CD4-positive, alpha-beta T cell treated with Interferon gamma for 1 hour (primary cell): ENCODE results near the gene METTL26.
"Not testable (repeated sequence)": the region's sequence is repeated elsewhere in the genome, so short reads cannot be mapped to it uniquely, and the experiment has no call there.

Experiments
- DNase-seq: peaks from one replicate; pipeline ENCODE4 v3.0.0-alpha.2; 2020

The METTL26 gene

GRCh38 chr16:624526-625070, 11.5 kb downstream of the METTL26 start:
- no peak for DNase-seq

DNA sequence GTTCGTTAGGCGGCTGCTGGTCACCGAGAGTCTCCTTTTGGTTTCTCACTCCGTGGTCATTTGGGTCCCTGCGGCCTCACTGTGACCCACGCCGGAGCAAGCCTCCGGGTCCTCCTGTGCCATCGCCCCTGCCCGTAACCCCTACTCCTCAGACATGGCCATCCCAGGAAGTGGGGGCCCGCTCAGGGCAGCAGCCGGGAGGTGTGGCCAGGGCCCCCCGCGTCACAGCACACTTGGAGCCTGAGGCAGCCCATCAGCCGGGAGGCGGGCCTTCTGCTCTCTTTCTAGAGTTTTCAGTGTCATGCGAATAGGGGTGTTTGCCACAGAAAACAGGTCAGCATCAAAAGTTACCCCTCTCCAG, 13.2 kb downstream of the METTL26 start:
- DNase-seq = no peak

- no peak for DNase-seq
Observed at GRCh38 chr16:621526-622105, 14.5 kb downstream of the METTL26 start.

DNA sequence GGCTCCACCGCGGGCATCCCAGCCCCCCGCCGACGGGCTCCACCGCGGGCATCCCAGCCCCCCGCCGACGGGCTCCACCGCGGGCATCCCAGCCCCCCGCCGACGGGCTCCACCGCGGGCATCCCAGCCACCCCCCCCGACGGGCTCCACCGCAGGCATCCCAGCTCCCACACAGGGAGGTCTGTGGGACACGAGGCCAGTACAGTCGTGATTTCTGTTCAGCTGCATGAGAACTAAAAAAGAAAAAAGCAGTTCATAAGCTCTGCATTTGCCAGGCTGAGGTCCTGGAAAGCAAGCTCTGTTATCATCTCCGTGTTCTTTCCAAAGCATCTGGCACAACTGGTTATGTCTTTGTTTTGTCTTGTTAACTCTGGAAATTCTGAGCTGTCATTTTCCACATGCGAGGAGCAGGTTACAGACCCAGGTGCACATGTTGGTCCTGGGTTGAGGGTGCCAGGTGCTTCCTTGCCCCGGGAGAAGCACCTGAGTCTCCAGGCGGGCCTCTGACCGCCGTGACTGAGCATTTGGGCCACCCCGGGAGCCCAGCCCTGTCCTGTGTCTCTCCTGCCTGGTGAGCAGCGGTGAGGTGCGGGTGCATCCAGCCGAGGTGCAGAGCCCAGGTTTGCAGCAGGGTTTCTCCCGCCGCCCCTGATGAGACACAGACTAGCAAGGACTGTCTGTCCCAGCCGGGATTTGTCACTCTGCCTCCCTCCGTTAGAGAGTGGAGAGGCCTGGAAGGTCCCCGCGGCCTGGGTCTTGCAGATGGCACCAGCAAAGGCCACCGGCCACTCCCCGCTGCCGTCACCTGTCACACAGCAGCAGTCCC, 15.2 kb downstream of the METTL26 start:
- no peak for DNase-seq

DNA sequence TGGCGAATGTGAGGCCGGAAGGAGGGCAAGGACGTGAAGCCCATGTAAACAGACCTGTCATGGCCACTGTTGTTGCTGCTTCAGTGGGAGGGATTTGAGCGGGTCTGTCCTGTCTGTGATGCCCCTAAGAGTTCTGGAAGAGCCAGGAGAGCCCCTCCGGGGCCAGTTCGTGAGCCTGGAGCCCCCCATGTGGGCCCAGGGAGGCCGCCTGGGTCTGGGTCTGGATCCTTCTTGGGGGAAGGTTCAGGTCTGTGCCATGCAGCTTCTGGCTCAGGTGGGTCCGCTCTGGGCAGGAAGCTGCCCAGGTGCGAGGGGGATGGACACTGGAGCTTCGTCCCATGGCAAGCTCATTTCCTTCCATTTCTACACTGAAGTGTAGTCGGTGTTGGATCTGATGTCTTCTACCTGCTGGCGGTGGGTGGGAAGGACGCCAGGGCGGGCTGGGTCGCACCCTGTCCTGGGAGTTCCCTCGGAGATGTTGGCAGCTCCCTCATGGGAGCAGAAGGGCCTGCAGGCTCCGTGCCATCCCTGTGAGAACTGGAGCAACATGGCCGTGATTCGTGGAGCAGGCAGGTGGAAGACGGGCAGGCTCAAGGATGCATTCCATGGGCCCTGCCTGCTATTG, 16.5 kb downstream of the METTL26 start:
- DNase-seq = no peak

GRCh38 chr16:617855-618254, 18.2 kb downstream of the METTL26 start:
- no peak for DNase-seq

DNA sequence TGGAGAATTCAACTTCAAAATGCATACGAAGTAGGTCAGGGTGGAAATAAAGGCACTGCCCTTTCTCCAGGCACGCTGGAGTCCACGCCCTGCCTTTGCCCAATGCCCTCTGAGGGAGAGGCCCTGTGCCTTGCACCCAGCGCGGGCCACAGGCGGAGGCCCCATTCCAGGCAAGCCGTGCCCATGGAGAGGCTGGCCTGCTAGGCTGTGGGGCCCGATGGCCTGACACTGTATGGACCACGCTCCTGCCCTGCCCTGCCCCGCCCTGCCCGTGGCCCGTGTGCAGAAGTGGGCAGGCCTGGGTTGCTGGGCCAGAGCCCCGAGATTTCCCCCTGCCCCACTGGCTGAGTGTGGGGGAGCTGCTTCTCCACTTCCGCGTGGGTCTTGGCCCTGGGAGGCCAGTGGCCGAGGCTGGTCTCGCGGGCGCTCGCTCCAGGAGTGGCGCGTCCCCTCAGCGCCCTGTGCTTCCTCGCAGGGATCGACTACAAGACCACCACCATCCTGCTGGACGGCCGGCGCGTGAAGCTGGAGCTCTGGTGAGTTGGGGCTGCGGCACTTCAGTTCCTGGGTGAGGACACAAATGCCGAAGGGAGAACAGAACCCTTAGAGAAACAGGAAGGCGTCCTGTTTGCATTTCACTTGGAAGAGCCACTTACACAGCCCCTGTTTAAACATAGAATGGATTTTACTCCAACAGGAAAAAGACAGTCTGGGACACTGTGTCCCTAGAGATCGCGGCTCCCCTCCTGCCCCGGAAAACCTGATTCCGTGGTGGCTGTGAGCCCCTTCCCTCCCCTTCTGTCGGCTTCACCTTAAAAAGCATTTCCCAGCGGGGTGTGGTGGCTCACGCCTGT, 19.1 kb downstream of the METTL26 start:
- no peak for DNase-seq

DNA sequence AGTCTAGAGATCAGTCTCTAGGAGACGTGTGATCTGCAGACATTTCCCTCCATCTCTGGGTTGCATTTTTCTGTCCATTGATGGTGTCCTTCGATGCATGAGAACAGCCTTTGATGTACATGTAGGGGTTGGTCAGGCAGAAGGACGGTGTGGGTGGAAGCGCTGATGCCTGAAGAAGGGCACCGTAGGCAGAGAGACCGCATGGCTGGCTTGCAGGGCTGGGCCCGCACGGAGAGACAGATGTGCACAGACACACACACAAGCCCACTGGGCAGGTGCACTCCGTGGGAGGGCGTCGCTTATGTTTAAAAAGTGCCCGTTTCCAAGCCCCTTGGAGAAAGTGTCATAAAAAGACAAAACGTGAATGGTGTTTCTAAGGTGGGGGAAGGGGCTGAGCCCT, 21.0 kb downstream of the METTL26 start:
- DNase-seq = no peak

DNA sequence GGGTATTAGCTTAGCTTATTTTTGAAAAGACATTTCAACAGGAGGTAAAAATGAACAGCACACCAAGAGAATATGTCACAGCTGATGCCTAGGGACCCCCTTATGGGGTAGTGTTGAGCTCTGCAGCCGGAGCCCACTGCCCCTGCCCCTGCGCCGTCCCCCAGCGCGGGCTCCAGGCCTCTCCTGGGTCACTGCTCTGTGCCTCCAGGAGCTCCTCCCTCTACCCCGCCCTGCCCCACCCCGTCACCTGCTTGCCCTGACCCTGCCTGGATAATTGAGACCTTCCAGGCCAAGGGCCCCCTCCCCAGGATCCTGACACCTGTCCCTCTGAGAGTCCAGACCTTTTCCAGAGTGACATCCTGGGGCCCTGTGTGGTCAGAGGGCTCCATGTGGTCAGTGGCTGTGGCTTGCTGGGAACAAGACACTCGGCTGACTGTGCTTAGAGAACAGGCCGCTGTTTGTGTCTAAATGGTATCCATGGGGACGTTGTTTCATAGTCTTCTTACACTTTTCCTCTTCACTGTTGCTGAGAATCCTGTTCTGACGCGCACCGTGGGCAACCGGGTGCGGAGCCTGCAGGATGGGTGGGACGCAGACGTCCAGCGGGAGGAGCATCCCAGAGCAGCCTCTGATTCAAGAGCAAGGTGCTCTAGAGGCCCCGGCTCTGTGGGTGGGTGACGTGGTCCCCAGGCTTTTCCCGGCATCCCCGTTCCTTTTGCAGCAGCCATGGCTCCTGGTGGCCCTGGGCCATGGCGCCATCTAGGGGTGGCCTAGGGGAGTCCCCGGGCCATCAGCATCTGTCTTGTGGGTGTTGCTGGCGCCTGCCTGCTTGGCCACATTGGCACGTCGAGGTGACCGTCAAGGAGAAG, 25.4 kb downstream of the METTL26 start:
- peak; percentile 38 for DNase-seq

DNA sequence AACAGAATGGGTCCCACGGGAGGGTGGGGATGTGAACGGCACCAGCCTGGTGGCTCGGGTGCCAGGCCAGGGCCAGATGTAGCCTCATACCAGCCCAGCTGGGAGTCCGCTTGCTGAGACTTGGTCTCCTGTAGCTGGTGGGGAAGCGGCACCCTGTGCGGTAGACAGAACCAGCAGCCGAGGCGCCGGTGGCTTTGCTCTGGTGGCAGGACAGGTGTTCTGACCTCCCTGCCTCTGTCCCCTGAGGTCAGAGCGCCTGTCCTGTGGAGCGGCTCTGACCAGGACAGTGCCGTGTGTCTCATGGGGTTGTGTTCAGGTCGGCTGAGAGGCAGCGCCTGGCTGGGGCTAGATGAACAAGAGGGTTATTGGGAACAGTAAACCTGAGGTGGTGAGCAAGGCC, 26.1 kb downstream of the METTL26 start:
- DNase-seq = no peak

- no peak for DNase-seq
Observed at GRCh38 chr16:609316-609715, 26.8 kb downstream of the METTL26 start.

- DNase-seq = no peak
Observed at GRCh38 chr16:608019-608418, 28.1 kb downstream of the METTL26 start.

- DNase-seq = no peak
Observed at GRCh38 chr16:606656-607307, 29.3 kb downstream of the METTL26 start.

- no peak for DNase-seq
Observed at GRCh38 chr16:603933-604332, 32.2 kb downstream of the METTL26 start.

DNA sequence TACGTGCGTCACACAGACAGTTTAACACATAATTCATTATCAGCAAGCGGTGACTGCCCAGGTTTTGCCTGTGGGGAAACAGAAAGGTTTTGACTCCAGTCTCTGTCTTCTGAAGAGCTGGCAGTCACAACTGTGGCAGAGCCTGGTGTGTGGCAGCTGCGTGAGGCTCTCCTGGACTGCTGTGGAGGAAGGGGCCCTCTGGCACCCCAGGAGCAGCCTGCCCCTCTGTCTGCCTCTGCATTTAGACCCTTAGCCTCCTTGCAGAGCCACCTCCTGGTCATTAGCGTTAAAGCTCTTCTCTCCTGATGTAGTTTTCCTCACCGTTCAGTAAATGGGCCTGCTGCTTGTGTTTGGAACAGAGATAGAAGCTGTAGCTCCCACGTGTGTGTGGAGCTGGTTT, 35.3 kb downstream of the METTL26 start:
- no peak for DNase-seq

DNA sequence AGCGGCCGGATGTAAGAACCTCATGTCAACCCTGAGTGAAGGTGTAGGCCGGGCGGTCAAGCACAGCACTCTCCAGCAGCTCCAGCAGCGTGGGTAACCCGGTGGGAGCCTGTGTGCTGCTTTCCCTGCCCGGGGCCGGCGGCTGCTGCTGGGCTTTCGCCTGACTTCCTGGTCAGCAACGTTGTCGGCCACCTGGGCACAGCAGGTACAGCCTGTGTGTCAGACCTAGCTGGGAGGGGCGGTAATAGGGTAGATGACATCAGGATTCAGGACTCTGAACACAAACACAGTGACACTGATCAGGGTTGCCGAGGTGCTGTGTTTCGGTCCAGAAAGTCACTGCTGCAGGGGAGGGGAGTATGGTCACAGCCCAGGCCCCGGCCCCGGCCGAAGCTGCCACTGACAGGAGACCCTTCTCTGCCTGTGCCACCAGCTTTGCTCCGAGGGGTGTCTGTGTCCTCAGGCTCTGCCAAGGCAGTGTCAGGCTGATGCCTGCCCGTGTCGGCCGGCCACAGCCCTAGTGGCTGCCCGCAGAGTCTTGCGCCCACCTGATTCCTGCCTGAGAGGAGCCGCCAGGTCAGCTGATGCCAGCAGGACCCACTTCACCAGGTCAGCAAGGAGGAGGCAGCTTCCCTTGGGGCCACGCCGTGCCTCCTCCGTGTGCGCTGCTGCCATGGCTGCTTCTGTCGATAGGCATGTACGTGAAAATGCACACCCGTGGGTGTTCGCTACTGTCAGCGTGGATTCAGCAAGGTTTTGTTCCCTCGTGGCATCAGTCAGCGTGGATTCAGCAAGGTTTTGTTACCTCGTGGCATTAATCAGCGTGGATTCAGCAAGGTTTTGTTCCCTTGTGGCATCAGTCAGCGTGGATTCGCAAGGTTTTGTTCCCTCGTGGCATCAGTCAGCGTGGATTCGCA, 37.0 kb downstream of the METTL26 start:
- DNase-seq = no peak

GRCh38 chr16:597655-598054, 38.5 kb downstream of the METTL26 start:
- not testable (repeated sequence) for DNase-seq

- DNase-seq = no peak
Observed at GRCh38 chr16:596736-597060, 39.4 kb downstream of the METTL26 start.

DNA sequence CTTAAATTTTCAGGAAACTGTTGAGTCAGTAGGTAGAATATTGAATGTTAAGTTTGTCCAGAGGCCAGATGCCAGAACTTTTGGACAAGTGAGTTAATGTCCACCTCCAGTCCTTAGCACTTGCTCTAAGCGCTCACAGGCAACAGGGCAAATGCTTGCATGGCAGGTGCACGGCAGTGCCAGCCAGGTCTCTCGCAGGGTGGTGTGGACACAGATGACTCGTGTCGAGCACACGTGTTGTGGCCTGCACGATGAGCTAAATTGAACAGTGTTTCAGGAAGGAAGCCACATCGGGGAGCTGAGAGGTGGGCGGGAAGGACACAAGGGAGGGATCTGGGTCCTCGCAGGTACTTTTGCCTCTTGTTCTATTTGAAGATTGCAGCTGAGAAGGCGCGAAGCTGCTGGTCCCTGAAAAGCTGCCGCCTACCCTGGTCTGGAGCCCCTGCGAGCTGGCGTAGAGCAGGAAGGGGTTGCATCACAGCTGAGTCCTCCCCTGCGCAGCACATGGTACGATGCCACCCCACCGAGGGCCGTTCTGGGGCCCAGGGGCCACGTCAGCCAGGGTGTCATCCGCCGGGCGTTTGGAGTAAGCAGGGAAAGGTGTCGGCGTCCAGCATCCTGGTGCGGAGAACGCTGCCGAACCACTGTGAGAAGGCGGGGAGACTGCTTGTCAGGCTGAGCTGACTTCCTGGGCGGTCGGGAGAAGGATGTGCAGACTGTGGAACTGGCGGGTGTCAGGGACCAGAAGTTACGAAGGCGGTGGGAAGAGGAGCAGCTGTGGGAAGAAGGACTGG, 40.0 kb downstream of the METTL26 start:
- no peak for DNase-seq

DNA sequence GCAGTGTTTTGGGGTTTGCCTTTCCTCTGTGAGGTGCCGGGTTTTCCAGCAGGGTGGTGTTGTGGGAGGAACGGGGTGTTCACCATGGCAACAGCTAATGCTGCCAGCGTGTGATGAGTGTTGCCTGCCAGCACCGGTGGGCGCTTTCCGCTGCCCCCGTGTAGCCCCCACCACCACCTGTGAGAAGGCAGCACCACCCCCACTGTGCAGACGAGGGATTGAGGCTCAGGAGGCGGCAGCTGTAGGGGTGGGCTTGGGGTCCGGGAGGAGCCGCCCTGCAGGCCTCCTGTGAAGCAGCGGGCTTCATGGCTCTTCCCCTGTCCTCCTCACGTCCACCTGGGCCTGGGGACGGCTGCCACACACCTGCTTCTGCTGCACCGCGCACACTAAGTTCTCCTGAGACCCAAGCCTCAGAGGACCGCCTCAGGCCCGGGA, 41.0 kb downstream of the METTL26 start:
- no peak for DNase-seq
